GM19351 (cell line): ENCODE data around the gene FBXO9.

Source experiments
- ATAC-seq: cut with Tn5 transposase; IDR thresholded peaks from one replicate; pipeline ENCODE4 v1.9.1; 2021; ENCODE audit warnings: mild to moderate bottlenecking, moderate library complexity; ENCODE audit not compliant: unreplicated experiment

Gene FBXO9

GRCh38 chr6:53086302-53086701 lies 21.1 kb downstream of the FBXO9 start:
- ATAC-seq = no peak

DNA sequence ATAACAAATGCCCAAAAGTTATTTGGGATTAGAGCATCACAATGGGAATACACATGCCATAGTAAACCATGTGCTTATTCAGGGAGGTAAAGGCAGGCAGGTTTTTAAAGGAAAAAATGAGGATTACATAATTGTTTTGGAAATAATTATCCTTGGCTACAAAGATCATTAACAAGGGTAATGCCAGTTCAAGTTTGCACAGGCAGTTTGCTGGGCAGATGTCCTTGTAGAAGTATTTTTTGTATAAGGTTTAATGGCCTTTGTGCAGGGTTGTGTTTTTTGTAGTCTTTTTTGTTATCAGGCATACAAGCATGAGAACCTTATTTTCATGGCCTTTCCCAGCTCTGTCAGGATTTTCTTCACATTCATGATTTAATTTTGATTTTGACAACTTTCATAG lies 24.7 kb downstream of the FBXO9 start:
- no peak for ATAC-seq

DNA sequence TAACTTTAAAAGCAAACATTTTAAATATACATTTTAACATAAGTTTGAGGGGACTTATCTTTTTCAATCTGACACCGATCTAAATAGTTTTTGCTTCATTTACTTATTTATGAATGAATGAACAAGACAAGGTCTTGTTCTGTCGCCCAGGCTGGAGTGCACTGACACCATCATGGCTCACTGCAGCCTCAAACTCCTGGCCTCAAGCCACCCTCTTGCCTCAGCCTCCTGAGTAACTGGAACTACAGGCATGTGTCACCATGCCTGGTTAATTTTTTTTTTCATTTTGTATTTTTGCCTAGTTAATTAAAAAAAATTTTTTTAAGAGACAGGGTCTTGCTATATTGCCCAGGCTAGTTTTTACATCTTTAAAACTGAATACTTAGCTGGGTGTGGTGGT lies 25.4 kb downstream of the FBXO9 start:
- no peak for ATAC-seq

DNA sequence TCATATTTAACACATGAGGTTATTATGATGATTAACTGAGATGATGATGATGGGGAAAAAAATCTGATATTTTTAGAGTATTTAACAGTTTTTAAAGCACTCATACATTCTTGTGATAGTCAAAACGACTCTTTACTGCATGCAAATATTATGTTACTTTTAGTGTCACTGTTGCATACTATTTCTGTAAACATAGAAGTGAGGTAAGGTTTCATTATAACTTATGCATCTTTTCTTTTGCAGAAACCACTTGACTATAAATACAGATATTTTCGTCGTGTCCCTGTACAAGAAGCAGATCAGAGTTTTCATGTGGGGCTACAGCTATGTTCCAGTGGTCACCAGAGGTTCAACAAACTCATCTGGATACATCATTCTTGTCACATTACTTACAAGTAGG lies 30.1 kb downstream of the FBXO9 start:
- no peak for ATAC-seq

DNA sequence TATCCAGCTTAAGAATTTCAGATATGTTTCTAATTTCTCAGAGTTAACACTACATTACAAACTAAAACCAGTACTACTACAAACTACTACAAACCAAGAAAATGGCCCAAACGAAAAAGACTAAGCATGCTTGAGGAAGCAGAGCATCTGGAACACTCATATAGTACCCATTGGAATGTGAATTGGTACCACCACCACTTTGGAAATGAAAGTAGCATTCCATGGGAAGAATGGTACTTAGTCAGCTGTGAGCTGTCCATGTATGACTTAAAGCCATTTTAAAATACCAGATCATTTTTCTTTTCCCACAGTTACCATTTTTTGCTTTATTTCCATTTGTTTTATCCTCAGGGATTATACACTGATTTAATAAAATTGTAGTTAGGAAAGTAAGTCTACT lies 30.5 kb downstream of the FBXO9 start:
- ATAC-seq = no peak

DNA sequence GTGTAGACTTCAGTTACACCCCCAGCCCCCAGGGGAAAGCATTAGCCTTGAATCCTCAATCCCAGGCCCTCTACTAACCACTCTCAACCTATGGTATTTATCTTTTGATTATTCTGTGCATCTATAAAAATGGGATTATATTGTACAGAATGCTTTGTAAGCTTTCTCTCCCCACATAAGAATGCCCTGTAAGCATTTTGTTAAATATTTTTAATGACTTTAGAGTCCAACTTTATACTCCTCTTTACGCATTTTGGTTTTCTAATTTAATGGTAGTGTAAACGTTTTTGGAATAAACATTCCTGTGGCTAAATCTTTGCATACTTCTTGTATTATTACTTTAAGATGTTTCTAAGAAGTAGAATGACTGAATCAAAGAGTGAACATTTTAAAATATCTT lies 35.4 kb downstream of the FBXO9 start:
- ATAC-seq = no peak

GRCh38 chr6:53101006-53101405 lies 35.8 kb downstream of the FBXO9 start:
- no peak for ATAC-seq

DNA sequence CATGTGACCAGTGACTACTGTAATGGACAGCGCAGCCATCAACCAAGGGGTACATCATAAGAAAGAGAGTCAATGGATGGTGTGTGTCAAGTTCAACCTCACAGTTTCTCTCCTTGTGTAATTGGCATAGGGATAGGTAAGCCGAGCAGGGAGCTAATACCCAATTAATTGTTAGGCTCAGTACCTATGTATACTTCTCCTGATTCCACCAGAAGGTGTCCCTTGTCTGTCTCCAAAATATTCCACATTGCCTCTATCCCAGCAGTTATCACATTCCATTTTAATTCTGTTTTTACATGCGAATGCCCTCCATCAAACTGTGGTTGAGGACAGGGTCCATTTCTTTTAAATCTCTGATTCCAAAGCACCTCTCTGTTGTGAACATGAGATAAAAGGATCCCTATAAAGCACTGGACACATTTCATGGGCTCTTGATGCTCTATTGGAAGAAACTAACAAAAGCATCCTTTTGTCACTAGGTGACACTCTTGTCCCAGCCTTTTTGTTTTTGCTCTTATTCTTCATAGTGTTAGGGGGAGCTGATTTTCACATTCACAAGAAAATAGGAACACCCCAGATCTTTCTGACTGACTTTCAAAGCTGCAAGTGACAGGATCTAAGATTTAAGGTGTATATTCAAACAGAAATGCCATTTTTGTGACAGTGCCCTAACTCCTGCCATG lies 38.9 kb downstream of the FBXO9 start:
- no peak for ATAC-seq

- no peak for ATAC-seq
Observed at GRCh38 chr6:53104916-53105315, 39.7 kb downstream of the FBXO9 start.

GRCh38 chr6:53107091-53107490 lies 41.9 kb downstream of the FBXO9 start:
- no peak for ATAC-seq

DNA sequence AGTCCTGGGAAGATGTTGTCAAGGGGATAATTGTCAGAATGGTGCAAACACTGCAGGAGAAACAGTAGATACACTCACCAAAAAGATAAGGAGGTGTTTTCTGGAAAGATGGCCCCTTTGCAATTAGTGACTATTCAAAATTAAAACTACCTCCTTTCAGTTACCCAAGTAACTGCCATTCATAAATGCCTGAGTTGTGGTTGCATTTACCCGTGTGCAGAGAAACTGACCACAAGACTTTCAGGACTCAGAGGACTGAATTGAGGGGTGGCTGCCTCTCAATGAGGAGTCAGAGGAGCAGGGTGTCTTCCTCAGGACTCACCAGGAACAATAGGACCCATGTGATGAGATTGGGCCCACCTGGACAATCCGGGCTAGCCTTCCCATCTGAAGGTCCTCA lies 44.4 kb downstream of the FBXO9 start:
- ATAC-seq = peak; percentile 76

GRCh38 chr6:53111865-53112264 lies 46.7 kb downstream of the FBXO9 start:
- ATAC-seq = no peak

- ATAC-seq = no peak
Observed at GRCh38 chr6:53112404-53112803, 47.2 kb downstream of the FBXO9 start.

DNA sequence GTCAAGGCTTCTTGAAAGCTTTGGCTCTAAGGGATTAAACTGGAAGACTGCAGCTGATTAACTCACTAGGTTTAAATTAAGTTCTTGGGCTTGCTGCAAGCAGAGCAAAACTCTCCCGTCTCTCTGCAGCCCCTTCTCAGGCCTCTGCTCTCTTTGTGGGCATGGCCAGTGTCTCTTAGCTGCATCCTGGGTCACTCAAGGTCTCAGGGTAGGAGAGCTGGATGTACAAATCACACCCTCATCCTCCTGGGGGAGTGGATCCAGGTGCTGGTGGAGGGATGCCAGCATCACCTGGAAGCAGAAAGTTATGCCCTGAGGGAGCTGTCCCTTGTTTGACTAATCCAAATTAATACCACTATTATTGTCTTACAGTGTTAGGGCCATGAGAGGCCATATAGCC lies 47.7 kb downstream of the FBXO9 start:
- ATAC-seq = no peak

DNA sequence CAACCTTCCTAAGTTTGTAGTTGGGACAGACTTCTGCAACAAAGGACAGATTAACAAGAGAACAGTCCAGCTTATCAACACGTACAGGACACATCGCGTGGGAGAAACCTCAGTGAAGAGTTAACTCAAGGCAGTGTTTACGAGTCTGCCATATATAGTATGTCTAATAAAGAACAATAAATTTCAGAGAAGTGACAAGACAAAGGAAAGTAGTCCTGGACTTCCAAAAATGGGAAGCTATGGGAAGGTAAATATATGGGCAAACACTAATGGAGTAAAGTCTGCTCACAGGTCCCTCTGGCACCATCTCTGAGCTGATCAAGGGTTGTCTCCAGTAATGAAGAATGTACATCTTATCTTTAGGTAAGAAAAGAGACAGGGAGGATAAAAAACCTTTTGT lies 48.5 kb downstream of the FBXO9 start:
- no peak for ATAC-seq

GRCh38 chr6:53115113-53115512 lies 49.9 kb downstream of the FBXO9 start:
- ATAC-seq = no peak

- ATAC-seq = no peak
Observed at GRCh38 chr6:53115741-53116140, 50.5 kb downstream of the FBXO9 start.

- no peak for ATAC-seq
Observed at GRCh38 chr6:53119349-53119748, 54.1 kb downstream of the FBXO9 start.

GRCh38 chr6:53119772-53120409 lies 54.7 kb downstream of the FBXO9 start:
- no peak for ATAC-seq

DNA sequence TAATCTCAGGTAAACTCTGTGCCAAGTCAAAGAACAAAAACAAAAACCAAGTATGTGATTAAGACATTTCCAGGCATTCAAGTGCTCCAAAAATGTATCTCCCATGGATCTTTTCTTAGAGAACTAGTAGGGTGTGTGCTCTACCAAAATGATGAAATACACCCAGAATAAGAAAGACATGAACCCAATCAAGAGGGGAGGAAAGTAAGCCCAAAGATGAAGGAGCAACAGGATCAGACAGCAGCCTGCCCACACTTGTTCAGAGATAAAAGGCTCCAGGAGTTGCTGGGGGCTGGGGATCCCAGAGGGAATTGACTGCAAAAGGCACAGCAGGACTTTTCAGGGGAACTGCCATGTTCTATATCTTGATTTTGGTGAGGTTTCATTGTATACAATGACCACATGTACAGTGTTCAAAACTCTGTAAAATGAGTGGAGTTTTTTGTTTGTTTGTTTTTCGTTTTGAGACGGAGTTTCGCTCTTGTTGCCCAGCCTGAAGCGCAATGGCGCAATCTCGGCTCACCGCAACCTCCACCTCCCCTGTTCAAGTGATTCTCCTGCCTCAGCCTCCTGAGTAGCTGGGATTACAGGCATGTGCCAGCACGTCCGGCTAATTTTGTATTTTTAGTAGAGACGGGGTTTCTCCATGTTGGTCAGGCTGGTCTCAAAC lies 59.1 kb downstream of the FBXO9 start:
- ATAC-seq = no peak

GRCh38 chr6:53125276-53125675 lies 60.1 kb downstream of the FBXO9 start:
- ATAC-seq = no peak

- ATAC-seq = no peak
Observed at GRCh38 chr6:53128842-53129241, 63.6 kb downstream of the FBXO9 start.
